ENCODE data around the gene AKAP6.

AKAP6 gene

DNA sequence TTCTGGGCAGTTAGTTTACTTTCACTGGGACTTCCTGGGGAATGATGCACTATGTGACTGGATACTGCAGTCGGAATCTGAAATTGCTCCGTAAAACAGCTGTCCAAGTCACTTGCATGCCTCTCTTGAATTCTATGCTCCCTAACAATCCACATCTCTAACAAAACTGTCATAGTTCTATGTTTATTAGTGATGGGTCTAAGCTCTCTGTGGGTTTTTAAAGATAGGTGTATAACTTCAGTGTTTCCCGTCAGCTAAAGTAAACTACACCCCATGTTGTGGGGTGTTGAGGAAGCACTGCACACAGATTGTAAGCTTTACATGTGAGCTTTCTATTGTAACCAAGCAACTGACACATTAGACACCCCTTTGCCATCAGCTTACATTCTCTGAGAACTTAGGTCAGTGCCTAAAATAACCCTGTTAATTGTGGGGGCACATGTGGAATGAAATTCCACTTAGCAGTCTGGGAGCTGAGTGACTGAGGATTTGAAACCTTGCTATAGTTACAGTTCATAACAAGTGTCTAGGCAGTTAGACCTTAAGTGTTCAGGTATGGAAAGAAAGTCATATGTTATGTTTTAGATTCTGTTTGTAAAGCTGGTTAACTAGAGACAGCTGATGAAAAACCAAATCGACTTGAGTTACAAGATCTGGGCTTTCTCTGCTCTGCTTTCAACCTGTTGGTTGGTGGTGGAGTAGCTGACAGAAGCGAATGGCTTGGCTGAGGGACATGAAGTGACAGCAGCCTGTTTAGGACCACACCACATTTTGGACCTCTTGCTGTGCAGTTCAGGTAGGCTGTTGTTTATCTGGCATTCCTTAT is 165.7 kb downstream of the AKAP6 start:
- no peak for DNase-seq

DNA sequence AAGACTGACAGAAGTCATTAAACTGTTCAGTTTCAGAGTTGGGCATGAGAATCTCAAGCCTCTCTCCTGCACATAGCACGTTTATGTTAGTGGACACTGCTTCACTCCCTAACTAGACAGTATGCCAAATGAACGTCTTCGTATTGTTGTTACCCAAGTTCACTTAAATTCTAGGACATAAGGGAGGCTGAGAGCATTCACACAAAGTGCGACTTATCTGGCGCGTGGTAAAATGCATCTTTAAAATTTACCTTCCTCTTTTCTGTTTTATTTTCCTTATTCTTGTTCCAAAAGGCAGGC is 166.3 kb downstream of the AKAP6 start:
- no peak for DNase-seq

GRCh38 chr14:32497248-32497647 is 168.2 kb downstream of the AKAP6 start:
- no peak for DNase-seq

DNA sequence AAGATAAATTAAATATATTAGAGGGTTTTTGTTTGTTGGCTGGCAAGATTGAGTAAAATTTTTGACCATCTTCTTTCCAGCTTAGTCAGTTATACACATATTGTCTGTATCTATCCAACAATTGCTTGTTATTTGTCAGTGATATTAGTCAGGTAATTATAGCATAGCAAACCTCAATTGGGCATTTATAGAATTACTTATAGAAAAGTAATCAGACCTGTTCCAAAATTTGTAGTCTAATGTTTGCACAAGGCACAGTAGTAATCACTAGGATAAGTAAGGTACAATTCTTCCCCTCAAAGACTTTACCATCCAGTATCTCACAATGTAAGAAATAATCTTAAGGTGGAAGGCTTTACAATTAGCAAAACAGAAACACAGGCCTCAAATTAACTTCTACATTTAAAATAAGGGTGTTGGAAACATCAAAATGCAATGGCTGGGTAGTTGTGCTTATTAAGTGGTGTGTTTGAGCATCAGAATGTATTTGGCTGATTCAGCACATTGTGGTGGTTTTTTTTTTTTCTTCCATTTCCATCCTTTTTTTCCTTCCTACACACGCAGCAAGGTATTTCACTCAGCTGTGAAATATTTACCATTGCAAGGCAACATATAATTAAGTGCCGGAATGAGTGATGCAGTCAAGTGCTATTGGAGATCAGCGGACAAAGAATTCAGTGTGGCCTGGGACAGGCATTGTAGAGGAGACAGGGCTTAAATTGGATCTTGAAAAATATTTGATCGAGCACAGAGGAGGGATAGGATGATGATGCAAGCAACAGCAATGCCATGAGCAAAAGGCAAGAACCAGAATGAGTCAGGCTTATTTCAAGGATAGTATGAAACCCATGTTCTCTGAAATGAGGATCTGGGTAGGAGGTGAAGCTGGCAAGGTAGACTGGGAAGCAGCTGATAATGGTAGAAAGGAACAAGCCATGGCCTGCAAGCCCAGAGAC is 178.2 kb downstream of the AKAP6 start:
- no peak for DNase-seq

DNA sequence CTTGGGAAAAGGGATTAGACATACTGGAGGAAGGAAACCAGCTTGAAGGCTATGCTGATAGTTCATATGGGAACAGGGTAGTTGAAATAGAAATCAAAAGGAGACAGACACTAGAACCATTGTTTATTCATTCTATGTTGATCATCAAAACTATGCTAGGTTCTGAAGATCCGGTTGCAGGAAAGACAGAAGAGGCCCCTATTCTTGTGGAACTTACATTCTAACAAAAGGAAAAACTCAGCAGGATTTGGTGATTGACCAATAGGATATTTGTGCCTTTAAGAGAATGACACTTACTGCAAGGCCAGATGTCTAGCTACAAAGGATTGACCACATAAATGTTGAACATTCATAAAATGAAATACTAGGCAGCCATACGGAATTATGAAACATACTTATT is 179.2 kb downstream of the AKAP6 start:
- no peak for DNase-seq

- DNase-seq = no peak
Observed at GRCh38 chr14:32509632-32510187, 180.6 kb downstream of the AKAP6 start.

DNA sequence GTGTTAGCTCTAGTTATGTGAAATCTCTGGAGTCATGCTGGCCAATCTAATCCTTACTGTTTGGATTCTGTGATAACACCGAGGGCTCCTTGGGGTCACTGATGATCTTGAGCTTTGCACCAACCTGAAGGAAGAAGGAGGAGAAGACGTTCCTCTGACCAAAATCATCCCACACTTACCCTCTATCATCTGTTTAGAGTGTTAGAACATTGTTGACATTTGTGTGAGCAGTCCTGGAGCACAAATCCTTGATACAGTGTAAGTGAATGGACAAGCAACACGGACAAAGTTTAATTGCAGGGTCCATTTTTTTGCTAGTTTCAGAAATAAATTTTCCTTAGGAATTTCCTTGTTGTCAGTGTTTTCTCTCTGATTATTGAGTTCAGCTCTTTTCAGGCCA is 181.7 kb downstream of the AKAP6 start:
- no peak for DNase-seq

GRCh38 chr14:32512348-32512747 is 183.2 kb downstream of the AKAP6 start:
- DNase-seq = no peak

- DNase-seq = no peak
Observed at GRCh38 chr14:32512813-32513212, 183.7 kb downstream of the AKAP6 start.

- no peak for DNase-seq
Observed at GRCh38 chr14:32513571-32514009, 184.5 kb downstream of the AKAP6 start.

- DNase-seq = no peak
Observed at GRCh38 chr14:32514236-32514635, 185.1 kb downstream of the AKAP6 start.

DNA sequence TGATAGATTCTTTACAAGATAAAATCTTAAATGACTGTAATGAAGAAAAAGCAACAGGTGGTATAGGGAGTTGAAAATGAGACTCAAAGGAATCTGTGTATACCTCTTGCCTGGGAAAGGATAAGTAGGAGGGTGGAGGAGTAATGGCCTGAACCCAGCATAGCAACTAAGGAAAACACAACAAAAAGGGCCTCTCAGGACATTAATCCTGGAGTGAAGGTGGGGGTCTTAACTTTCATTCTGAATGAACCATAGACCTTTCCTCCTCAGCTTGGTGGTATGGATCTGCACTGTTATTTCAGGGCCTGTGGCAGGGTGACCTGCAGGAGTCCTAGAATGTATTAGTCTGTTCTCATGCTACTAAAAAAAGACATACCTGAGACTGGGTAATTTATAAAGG is 185.6 kb downstream of the AKAP6 start:
- DNase-seq = no peak

DNA sequence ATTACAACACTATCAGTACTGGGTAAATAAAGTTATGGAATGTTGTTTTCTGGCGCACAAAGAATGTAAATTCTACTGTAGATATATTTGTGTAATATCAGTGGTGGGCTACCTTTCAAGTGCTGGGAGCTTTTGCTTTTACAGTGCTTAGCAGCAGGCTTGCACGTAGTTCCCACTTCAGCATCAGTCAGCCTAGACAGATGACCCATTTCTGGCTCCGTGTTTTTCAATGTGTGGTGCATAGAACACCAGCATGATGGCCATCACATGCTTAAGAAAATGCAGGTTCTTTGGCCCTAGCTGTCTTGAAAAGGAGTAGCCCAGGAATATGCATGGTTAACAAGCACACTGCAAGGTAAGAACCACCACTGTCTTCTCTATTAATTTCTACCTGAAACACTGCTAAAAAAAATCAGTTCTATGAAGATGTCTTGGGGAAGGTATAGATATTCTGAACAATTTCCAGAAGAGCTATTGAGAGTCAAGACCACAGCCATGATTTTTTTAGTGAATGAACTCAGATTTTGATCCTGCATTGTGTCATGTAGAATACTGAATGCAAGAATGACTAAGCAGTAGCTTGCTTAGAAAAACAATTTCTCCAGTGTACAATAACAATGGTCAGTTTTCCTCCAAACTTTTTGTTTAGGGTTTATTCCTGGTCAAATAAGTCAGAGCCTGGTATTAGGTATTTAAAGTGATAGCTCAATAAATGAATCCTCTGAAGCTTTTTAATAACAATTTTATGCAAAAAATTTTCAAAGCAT is 195.7 kb downstream of the AKAP6 start:
- DNase-seq = no peak

- DNase-seq = no peak
Observed at GRCh38 chr14:32525591-32525990, 196.5 kb downstream of the AKAP6 start.

DNA sequence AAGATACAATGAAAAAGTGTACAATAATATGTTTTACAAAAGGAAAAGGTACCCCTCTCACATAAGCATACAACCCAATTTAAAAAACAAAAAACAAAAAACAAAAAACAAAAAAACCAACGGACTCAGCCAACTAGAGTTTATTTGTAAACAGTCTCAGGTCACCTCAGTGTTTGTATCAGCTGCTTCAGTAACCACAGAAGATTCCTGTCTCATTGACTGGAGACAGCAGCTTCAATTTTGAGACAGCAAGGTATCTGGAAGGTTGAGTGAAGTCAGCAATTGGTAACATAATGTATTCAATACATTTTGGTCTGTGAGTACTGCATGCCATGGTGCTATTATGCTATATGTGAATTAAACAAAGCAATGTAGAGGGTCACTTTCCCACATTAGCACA is 201.7 kb downstream of the AKAP6 start:
- no peak for DNase-seq

DNA sequence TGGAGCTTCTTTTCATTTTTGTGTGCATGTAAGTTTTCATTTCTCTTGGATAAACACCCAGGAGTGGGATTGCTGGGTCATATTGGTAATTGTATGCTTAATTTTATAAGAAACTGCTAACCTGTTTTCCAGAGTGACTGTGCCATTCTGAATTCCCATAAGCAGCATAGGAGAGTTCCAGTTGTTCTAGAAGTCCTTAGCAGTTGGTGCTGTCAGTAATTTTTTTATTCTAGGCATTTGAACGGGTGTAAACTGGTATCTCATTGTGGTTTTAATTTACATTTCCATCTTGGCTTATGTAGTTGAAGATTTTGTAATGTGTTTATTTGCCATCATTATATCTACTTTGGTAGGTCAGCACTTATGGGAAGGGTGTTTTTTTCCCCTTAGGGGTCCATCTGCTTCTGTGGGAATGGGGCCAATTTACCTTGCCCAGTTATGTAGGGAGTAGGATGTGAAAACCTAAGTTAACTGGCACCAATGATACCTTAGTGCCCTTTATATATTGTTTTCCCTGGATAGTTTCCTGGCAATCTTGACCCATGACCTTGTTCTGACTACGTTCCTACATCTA is 202.9 kb downstream of the AKAP6 start:
- no peak for DNase-seq

GRCh38 chr14:32534145-32534544 is 205.0 kb downstream of the AKAP6 start:
- no peak for DNase-seq

GRCh38 chr14:32536175-32536574 is 207.1 kb downstream of the AKAP6 start:
- no peak for DNase-seq

DNA sequence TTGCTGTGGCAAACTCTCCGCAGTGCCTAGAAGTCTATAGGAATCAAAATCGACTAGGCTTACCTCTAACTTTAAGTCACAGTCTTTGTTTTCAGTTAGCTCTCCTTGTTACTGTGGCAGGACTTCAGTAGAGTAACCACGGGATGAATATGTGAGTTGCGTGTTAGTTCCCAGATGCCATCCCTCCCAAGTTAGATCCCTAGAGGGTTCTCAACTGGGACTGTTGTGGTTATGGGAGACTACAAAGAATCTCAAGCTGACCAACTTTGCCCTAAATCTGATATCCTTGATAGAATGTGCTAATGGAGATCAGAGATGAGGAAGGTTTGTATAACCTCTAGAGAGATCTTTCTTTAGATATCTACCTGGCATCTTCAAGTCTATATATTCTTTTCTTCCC is 208.1 kb downstream of the AKAP6 start:
- DNase-seq = no peak

DNA sequence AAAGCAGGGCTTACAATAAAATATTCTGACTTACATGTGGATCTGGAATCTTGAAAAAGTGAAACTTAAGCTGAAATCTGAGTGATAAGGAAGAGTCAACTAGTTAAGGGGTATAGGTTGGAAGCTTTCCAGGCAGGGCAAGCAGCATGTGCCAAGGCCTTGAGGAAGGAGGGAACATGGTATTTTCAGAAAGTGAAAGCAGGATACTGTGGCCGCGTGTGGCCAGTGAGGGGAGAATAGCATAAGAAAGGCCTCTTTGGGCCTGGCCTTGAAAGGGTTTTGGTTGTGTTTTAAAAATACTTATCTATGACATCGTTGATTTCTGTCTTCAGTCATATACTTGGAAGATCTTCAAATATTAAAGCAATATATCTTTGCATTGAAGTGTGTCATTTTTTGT is 213.4 kb downstream of the AKAP6 start:
- DNase-seq = no peak

- no peak for DNase-seq
Observed at GRCh38 chr14:32545095-32545494, 216.0 kb downstream of the AKAP6 start.

GRCh38 chr14:32545506-32546210 is 216.6 kb downstream of the AKAP6 start:
- no peak for DNase-seq

All from CD4-positive, alpha-beta T cell treated with Interleukin-4 for 1 hour (primary cell).